IMR-90 (cell line): ENCODE data around the gene RGS17. TPM values are rescaled to one million over a fixed set of nuclear protein-coding genes. Genes with fewer than 3 reads are reported as not detected.

Source experiments
- ATAC-seq: fragments of 200-7000 bp; cut with Tn5 transposase; 2 replicates; pipeline ENCODE4 v1.9.1; 2020; ENCODE audit warnings: low read depth, mild to moderate bottlenecking, moderate library complexity
- BruUV-seq: library from RNA; stranded (reverse); fragments of 400-500 nt; replicated peaks from 2 replicates; lab custom pipeline; 2021; lab: Mats Ljungman, UMichigan
- CTCF ChIA-PET: fragments of 300-600 bp; formaldehyde crosslinking; extraction: SDS; loops from one replicate; lab custom pipeline; 2021; ENCODE audit warnings: antibody characterized with exemption; lab: Yijun Ruan, JAX
- POLR2A ChIA-PET: fragments of 300-600 bp; sonication (Branson Sonifier 250); formaldehyde crosslinking; loops from one replicate; lab custom pipeline; 2022; ENCODE audit warnings: antibody characterized with exemption; ENCODE audit not compliant: unreplicated experiment; lab: Charles Lee
- DNase-seq: peaks from one replicate; pipeline ENCODE4 v3.0.0; 2013
- H2AFZ ChIP-seq: replicated peaks from 2 replicates; pipeline ENCODE3; 2013; ENCODE audit warnings: low read length, mild to moderate bottlenecking; ENCODE audit not compliant: poor library complexity
- H2AK5ac ChIP-seq: 2 replicates; pipeline ENCODE4 v1.6.1; 2013; ENCODE audit warnings: low read depth, low read length, inconsistent platforms
- H2AK9ac ChIP-seq: replicated peaks from 2 replicates; pipeline ENCODE3; 2013; ENCODE audit warnings: mild to moderate bottlenecking, low read depth, low read length, moderate library complexity; ENCODE audit not compliant: poor library complexity
- H2BK120ac ChIP-seq: 2 replicates; pipeline ENCODE4 v1.6.1; 2013; ENCODE audit warnings: low read depth, low read length, inconsistent platforms
- H2BK15ac ChIP-seq: 3 replicates; pipeline ENCODE4 v1.6.1; 2013; ENCODE audit warnings: low read depth, low read length, inconsistent platforms
- H2BK20ac ChIP-seq: 2 replicates; pipeline ENCODE4 v1.6.1; 2013; ENCODE audit warnings: low read depth, mild to moderate bottlenecking, inconsistent platforms, low read length, moderate library complexity
- H2BK5ac ChIP-seq: 2 replicates; pipeline ENCODE4 v1.6.1; 2013; ENCODE audit warnings: mild to moderate bottlenecking, low read depth, low read length, inconsistent platforms; ENCODE audit not compliant: poor library complexity, severe bottlenecking
- H3K14ac ChIP-seq: replicated peaks from 2 replicates; pipeline ENCODE4 v1.6.1; 2013; ENCODE audit warnings: low read depth, low read length, inconsistent platforms
- H3K18ac ChIP-seq: 2 replicates; pipeline ENCODE4 v1.6.1; 2013; ENCODE audit warnings: low read depth, low read length, control low read depth
- H3K23ac ChIP-seq: 2 replicates; pipeline ENCODE4 v1.6.1; 2013; ENCODE audit warnings: low read depth, low read length, inconsistent platforms
- H3K27ac ChIP-seq: 2 replicates; pipeline ENCODE4 v1.5.1; 2013; ENCODE audit warnings: mild to moderate bottlenecking, control low read depth, low read length; ENCODE audit not compliant: insufficient read depth
- H3K27me3 ChIP-seq: 2 replicates; pipeline ENCODE4 v1.6.1; 2013; ENCODE audit warnings: low read length; ENCODE audit not compliant: control insufficient read depth, insufficient read depth
- H3K36me3 ChIP-seq: 2 replicates; pipeline ENCODE4 v1.6.1; 2013; ENCODE audit warnings: low read length, mixed read lengths; ENCODE audit not compliant: control insufficient read depth, insufficient read depth
- H3K4ac ChIP-seq: 2 replicates; pipeline ENCODE4 v1.6.1; 2013; ENCODE audit warnings: low read depth, low read length, inconsistent platforms
- H3K4me1 ChIP-seq: 2 replicates; pipeline ENCODE4 v1.6.1; 2013; ENCODE audit warnings: low read length, mixed read lengths; ENCODE audit not compliant: control insufficient read depth, insufficient read depth
- H3K4me2 ChIP-seq: 2 replicates; pipeline ENCODE4 v1.6.1; 2013; ENCODE audit warnings: low read depth, mild to moderate bottlenecking, control low read depth, low read length, moderate library complexity
- H3K4me3 ChIP-seq: 2 replicates; pipeline ENCODE4 v1.5.1; 2013; ENCODE audit warnings: low read depth, mild to moderate bottlenecking, control low read depth, low read length, moderate library complexity; ENCODE audit not compliant: insufficient read depth
- H3K56ac ChIP-seq: 2 replicates; pipeline ENCODE4 v1.6.1; 2013; ENCODE audit warnings: low read length, inconsistent platforms; ENCODE audit not compliant: insufficient read depth; ENCODE audit errors: extremely low read depth
- H3K79me1 ChIP-seq, 2 experiments: 2 replicates each; pipeline ENCODE4 v1.6.1; 2013; ENCODE audit warnings: low read length in 2 of 2, inconsistent platforms in 1 of 2, low read depth in 1 of 2
- H3K9ac ChIP-seq: 2 replicates; pipeline ENCODE4 v1.6.1; 2013; ENCODE audit warnings: low read depth, low read length, control low read depth
- H3K9me1 ChIP-seq: 2 replicates; pipeline ENCODE4 v1.6.1; 2013; ENCODE audit warnings: low read length, inconsistent platforms; ENCODE audit not compliant: insufficient read depth
- H3K9me3 ChIP-seq: 2 replicates; pipeline ENCODE4 v1.6.1; 2013; ENCODE audit warnings: low read length; ENCODE audit not compliant: control insufficient read depth, insufficient read depth
- H4K20me1 ChIP-seq: 2 replicates; pipeline ENCODE4 v1.6.1; 2013; ENCODE audit warnings: low read length, inconsistent platforms; ENCODE audit not compliant: insufficient read depth
- H4K5ac ChIP-seq: 2 replicates; pipeline ENCODE4 v1.6.1; 2013; ENCODE audit warnings: mild to moderate bottlenecking, low read depth, low read length, control low read depth
- H4K8ac ChIP-seq, 2 experiments: 2 replicates each; pipeline ENCODE4 v1.6.1; 2013; ENCODE audit warnings: low read depth in 2 of 2, low read length in 2 of 2, control low read depth in 1 of 2, inconsistent platforms in 1 of 2
- H4K91ac ChIP-seq: 2 replicates; pipeline ENCODE4 v1.6.1; 2013; ENCODE audit warnings: low read depth, low read length, inconsistent platforms; ENCODE audit not compliant: insufficient read depth
- CHD1 ChIP-seq: IDR thresholded peaks from 2 replicates; pipeline ENCODE4 v1.6.1; 2012; ENCODE audit warnings: low read depth, low read length, improper control_type of control experiment
- MAFK ChIP-seq: IDR thresholded peaks from 2 replicates; pipeline ENCODE4 v1.6.1; 2012; ENCODE audit warnings: low read depth, low read length, improper control_type of control experiment
- RFX5 ChIP-seq: IDR thresholded peaks from 2 replicates; pipeline ENCODE4 v1.8.0; 2012; ENCODE audit warnings: low read depth, mild to moderate bottlenecking, low read length, moderate library complexity
- WGBS, 2 experiments: methylation state at CpG; one replicate each; pipeline versions ENCODE4 v1.1.5 to v1.1.7; 2013; ENCODE audit warnings: missing lambda C conversion rate in 2 of 2; ENCODE audit not compliant: insufficient read length in 1 of 2; ENCODE audit errors: extremely low coverage in 2 of 2; 5-methylcytosine and 5-hydroxymethylcytosine counted together
- dilution Hi-C: fragments of 300-500 bp; cut with HindIII; formaldehyde crosslinking; loops from one replicate; pipeline ENCODE4 v1.14.3; 2018; ENCODE audit warnings: low sequenced_read_pairs; ENCODE audit not compliant: unreplicated experiment
- in situ Hi-C: fragments of 300-500 bp; cut with MboI; formaldehyde crosslinking; loops from 3 replicates; pipeline ENCODE4 v1.14.3; 2019; ENCODE audit warnings: low sequenced_read_pairs, inconsistent platforms, mixed read lengths
- intact Hi-C: fragments of 100-400 bp; cut with micrococcal nuclease; formaldehyde crosslinking; loops from 2 replicates; pipeline ENCODE4 v1.10.0; 2022
- polyA plus RNA-seq, 3 experiments: library from polyadenylated mRNA; depleted of rRNA; stranded (reverse); fragments of >200 nt; gene quantifications; 2 replicates each; pipeline ENCODE4 v1.2.3, GENCODE V29; 2012; ENCODE audit warnings: low replicate concordance in 1 of 3
- total RNA-seq: library from RNA; depleted of rRNA; stranded (reverse); fragments of >200 nt; gene quantifications from 2 replicates; pipeline ENCODE4 v1.2.3, GENCODE V29; 2012

The RGS17 gene
- total and polyA plus RNA-seq, 2 of the 4 experiments (the other 2 are of a cell fraction), result 0.75 to 1.4 TPM

- POLR2A ChIA-PET, result no interaction called here
- dilution Hi-C loops (no loop called here), in situ Hi-C loops (no loop called here), intact Hi-C loops (no loop called here)
- no peak overlapping the region for H3K4me2 ChIP-seq
- no peak overlapping the region for H2BK15ac ChIP-seq
- H4K8ac ChIP-seq, result no peak overlapping the region
- H3K4ac ChIP-seq, result no peak overlapping the region
- peaks cover 4% of the 10 kb centered on the region; the same call in 1 of the 2 replicates for H3K9me1 ChIP-seq
- H2AK5ac ChIP-seq, result no peak overlapping the region
- no peak overlapping the region for H4K91ac ChIP-seq
- ATAC-seq (no peak), DNase-seq (no peak)
- no peak overlapping the region for H3K4me3 ChIP-seq
- H4K5ac ChIP-seq, result no peak overlapping the region
- H3K79me1 ChIP-seq, result no peaks in the 10 kb centered on the region
- no peaks in the 10 kb centered on the region for H3K27me3 ChIP-seq
- H4K20me1 ChIP-seq, result no peaks in the 10 kb centered on the region
- H2AFZ ChIP-seq, result no peak overlapping the region
- no peaks in the 10 kb centered on the region for H3K9me3 ChIP-seq
- CTCF ChIA-PET, result interaction anchor here (1.3 kb wide), 1 partner anchor 13 kb away, joined by 4 read pairs; no protein-coding TSS in a partner anchor
- no peaks in the 10 kb centered on the region for H3K4me1 ChIP-seq
- H2BK5ac ChIP-seq, result no peak overlapping the region
- TF ChIP-seq RFX5 (no peak), CHD1 (no peak), MAFK (no peak)
- H3K23ac ChIP-seq, result no peak overlapping the region
- WGBS, 2 experiments, result no CpG with 5 or more reads among the region's 4 CpGs
- H2AK9ac ChIP-seq, result no peak overlapping the region
- no peak overlapping the region for H3K18ac ChIP-seq
- no peaks in the 10 kb centered on the region for H3K36me3 ChIP-seq
- H2BK120ac ChIP-seq, result no peak overlapping the region
- H3K56ac ChIP-seq, result no peak overlapping the region
- H3K14ac ChIP-seq, result no peak overlapping the region
- H2BK20ac ChIP-seq, result no peak overlapping the region
- H3K9ac ChIP-seq, result no peak overlapping the region
- no TSS peak for BruUV-seq
- H3K27ac ChIP-seq, result no peak overlapping the region
Observed at GRCh38 chr6:153104220-153104619, 26.9 kb downstream of the RGS17 start.
